LNCaP clone FGC (cell line): ENCODE data around the gene COL16A1.

Experiments used
- DNase-seq: peaks from one replicate; pipeline ENCODE4 v3.0.0-alpha.2; 2011; ENCODE audit warnings: low read depth
- H3K4me3 ChIP-seq: 2 replicates; pipeline ENCODE4 v1.5.1; 2011; ENCODE audit warnings: mild to moderate bottlenecking, low read depth, low read length, control low read depth
- CTCF ChIP-seq: IDR thresholded peaks from 2 replicates; pipeline ENCODE4 v1.5.1; 2012; ENCODE audit warnings: mild to moderate bottlenecking; ENCODE audit not compliant: control insufficient read depth, insufficient read depth; ENCODE audit errors: extremely low read depth

The COL16A1 gene

GRCh38 chr1:31679091-31679490 lies 24.7 kb downstream of the COL16A1 start:
- no peak overlapping the region for H3K4me3 ChIP-seq
- TF ChIP-seq CTCF, result no peak
- DNase-seq, result no peak

- no peak for DNase-seq
- no peak overlapping the region for H3K4me3 ChIP-seq
- TF ChIP-seq CTCF, result no peak
Measured at GRCh38 chr1:31678681-31679080, 25.1 kb downstream of the COL16A1 start.

- no peak overlapping the region for H3K4me3 ChIP-seq
- no peak for DNase-seq
- no peak for TF ChIP-seq CTCF
Measured at GRCh38 chr1:31677949-31678348, 25.9 kb downstream of the COL16A1 start.

- TF ChIP-seq CTCF, result no peak
- DNase-seq, result no peak
- no peak overlapping the region for H3K4me3 ChIP-seq
Measured at GRCh38 chr1:31677401-31677800, 26.4 kb downstream of the COL16A1 start.

GRCh38 chr1:31675756-31676155 lies 28.1 kb downstream of the COL16A1 start:
- TF ChIP-seq CTCF, result no peak
- no peak for DNase-seq
- H3K4me3 ChIP-seq, result no peak overlapping the region

GRCh38 chr1:31675161-31675560 lies 28.7 kb downstream of the COL16A1 start:
- DNase-seq, result no peak
- TF ChIP-seq CTCF, result no peak

GRCh38 chr1:31674626-31675025 lies 29.2 kb downstream of the COL16A1 start:
- no peak for DNase-seq
- TF ChIP-seq CTCF, result no peak
- no peak overlapping the region for H3K4me3 ChIP-seq

More at GRCh38 chr1:31675161-31675560, 28.7 kb downstream of the COL16A1 start:
- H3K4me3 ChIP-seq, result no peak overlapping the region
